ENCODE measurements around the gene TENM4. TPM values are rescaled to one million over a fixed set of nuclear protein-coding genes. Genes with fewer than 3 reads are reported as not detected.
"Not testable (repeated sequence)": the region's sequence is repeated elsewhere in the genome, so short reads cannot be mapped to it uniquely, and the experiment has no call there.

The TENM4 gene
- total RNA-seq, 2 experiments from 2014 or later = not detected

DNA sequence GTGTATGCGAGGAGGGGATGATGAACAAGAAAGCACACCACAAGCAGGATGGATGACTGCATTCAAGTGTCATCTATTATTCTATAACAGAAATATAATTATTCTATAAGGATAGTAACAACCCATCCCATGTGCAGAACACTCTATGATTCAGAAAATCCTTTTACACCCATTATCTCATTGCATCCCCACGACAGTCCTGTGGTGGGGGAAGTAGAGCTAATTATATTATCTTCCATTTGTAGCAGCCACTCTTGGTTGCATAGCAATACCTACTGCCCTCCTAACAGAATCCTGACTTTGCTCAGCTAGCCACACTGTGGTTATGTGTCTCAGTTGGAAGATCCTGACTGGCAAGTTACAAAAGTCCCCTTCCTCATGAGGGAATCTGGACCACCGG is 459.7 kb downstream of the TENM4 start:
- ATAC-seq (no peak), DNase-seq (no peak)
- no peaks in the 10 kb centered on the region for H3K4me1 Mint-ChIP-seq (ENCODE audit: low read depth)
- TF ChIP-seq, protein P1, sequence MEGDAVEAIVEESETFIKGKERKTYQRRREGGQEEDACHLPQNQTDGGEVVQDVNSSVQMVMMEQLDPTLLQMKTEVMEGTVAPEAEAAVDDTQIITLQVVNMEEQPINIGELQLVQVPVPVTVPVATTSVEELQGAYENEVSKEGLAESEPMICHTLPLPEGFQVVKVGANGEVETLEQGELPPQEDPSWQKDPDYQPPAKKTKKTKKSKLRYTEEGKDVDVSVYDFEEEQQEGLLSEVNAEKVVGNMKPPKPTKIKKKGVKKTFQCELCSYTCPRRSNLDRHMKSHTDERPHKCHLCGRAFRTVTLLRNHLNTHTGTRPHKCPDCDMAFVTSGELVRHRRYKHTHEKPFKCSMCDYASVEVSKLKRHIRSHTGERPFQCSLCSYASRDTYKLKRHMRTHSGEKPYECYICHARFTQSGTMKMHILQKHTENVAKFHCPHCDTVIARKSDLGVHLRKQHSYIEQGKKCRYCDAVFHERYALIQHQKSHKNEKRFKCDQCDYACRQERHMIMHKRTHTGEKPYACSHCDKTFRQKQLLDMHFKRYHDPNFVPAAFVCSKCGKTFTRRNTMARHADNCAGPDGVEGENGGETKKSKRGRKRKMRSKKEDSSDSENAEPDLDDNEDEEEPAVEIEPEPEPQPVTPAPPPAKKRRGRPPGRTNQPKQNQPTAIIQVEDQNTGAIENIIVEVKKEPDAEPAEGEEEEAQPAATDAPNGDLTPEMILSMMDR (IDR thresholded peaks at IDR 0.05) = no peak
- ChIA-PET CTCF (interaction anchor here (1.1 kb wide), 1 partner anchor 11 kb away, joined by 4 read pairs; no protein-coding TSS in a partner anchor), POLR2A (no interaction called here)
- H3K4me3 Mint-ChIP-seq = no peak overlapping the region
- intact Hi-C loops (cut with micrococcal nuclease) = no loop called here
- H3K27me3 Mint-ChIP-seq = no peaks in the 10 kb centered on the region
- no peak overlapping the region for H3K27ac Mint-ChIP-seq
- peaks cover 3% of the 10 kb centered on the region for H3K9me3 Mint-ChIP-seq
- H3K36me3 Mint-ChIP-seq (ENCODE audit: low read depth) = no peaks in the 10 kb centered on the region

DNA sequence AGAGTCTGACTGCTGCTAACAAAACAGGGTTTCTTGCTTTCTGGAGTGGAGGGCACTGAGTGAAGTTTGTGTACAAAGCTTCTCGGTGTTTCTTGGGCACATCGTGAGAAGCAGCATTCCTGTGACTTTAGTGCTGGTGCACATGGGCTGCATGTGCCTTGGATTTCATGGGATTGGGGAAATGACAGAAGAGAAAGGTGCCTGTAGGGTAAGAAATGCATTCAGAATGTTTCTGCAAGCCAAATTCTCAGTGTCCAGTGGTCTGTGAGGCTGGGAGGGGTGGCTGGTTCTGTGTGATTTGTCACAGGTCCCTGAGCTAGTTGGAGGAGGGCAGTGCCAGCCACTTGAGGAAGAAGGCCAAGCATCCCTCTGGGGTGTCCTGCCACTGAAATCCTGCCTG is 462.0 kb downstream of the TENM4 start:
- DNase-seq (no peak), ATAC-seq (no peak)
- TF ChIP-seq, protein P1 (IDR thresholded peaks at IDR 0.05) = no peak
- H3K27me3 Mint-ChIP-seq = no peaks in the 10 kb centered on the region
- ChIA-PET CTCF (no interaction called here), POLR2A (no interaction called here)
- H3K27ac Mint-ChIP-seq = no peak overlapping the region
- intact Hi-C loops (cut with micrococcal nuclease) = no loop called here
- no peak overlapping the region for H3K4me3 Mint-ChIP-seq
- no peaks in the 10 kb centered on the region for H3K4me1 Mint-ChIP-seq (ENCODE audit: low read depth)
- no peaks in the 10 kb centered on the region for H3K36me3 Mint-ChIP-seq (ENCODE audit: low read depth)
- H3K9me3 Mint-ChIP-seq = peaks cover 3% of the 10 kb centered on the region

DNA sequence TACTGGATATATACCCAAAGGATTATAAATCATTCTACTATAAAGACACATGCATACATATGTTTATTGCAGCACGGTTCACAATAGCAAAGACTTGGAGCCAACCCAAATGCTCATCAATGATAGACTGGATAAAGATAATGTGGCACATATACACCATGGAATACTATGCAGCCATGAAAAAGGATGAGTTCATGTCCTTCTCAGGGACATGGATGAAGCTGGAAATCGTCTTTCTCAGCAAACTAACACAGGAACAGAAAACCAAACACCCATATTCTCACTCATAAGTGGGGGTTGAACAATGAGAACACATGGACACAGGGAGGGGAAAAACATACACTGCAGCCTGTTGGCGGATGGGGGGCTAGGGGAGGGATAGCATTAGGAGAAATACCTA is 463.0 kb downstream of the TENM4 start:
- H3K9me3 Mint-ChIP-seq; H3K27me3 Mint-ChIP-seq; intact Hi-C loops (cut with micrococcal nuclease); H3K27ac Mint-ChIP-seq; H3K36me3 Mint-ChIP-seq (ENCODE audit: low read depth); CTCF ChIA-PET; H3K4me1 Mint-ChIP-seq (ENCODE audit: low read depth); DNase-seq; H3K4me3 Mint-ChIP-seq; POLR2A ChIA-PET; ATAC-seq: not testable (repeated sequence)

DNA sequence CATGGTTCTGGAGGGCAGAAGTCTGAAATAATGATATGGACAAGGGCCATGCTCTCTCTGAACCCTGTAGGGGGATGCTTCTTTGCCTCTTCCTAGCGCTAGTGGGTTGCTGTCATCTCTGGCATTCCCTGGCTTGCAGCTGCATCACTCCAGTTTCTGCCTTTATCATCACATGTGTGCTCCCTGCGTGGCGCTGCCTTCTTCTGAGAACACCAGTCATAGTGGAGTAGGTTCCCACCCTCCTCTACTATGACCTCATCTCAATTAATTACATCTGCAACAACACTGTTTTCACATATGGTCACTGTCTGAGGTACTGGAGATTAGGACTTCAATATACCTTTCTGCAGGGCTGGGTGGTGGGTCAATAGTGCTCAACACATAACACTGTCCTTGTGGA is 463.8 kb downstream of the TENM4 start:
- H3K4me1 Mint-ChIP-seq (ENCODE audit: low read depth) = no peaks in the 10 kb centered on the region
- no peaks in the 10 kb centered on the region for H3K36me3 Mint-ChIP-seq (ENCODE audit: low read depth)
- POLR2A ChIA-PET = no interaction called here
- H3K27ac Mint-ChIP-seq = no peak overlapping the region
- no peak for DNase-seq
- intact Hi-C loops (cut with micrococcal nuclease) = no loop called here
- H3K4me3 Mint-ChIP-seq = no peak overlapping the region
- peaks cover 1% of the 10 kb centered on the region for H3K27me3 Mint-ChIP-seq
- TF ChIP-seq, protein P1 (IDR thresholded peaks at IDR 0.05) = no peak
- CTCF ChIA-PET = no interaction called here
- peaks cover 3% of the 10 kb centered on the region for H3K9me3 Mint-ChIP-seq
- ATAC-seq = no peak

DNA sequence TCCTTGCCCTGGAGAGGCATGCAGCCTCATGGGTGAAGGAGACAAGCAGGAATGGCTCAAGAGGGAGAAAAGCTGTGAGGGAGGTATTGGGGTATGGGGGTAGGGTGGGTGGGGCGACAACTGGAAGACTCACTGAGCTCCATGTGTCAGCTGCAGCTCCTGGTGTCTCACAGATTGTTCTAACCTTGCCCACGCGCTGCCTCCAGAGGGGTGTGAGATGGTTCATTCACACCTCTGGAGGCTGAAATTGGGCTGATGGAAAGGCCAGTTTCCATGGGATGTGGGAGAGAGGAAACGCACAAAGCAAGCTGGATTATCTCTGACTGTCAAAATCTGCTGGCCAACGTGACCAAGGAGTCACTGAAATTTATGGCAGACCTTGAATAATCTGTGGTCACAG is 465.7 kb downstream of the TENM4 start:
- Mint-ChIP-seq H3K36me3 (ENCODE audit: low read depth) (no peaks in the 10 kb centered on the region), H3K4me3 (no peak overlapping the region), H3K9me3 (peaks cover 3% of the 10 kb centered on the region), H3K27ac (no peak overlapping the region), H3K4me1 (ENCODE audit: low read depth) (no peaks in the 10 kb centered on the region), H3K27me3 (peaks cover 1% of the 10 kb centered on the region)
- ChIA-PET POLR2A (interaction anchor here (0.7 to 0.8 kb wide), 2 partner anchors 12 to 13 kb away, joined by 3 read pairs; no protein-coding TSS in a partner anchor), CTCF (no interaction called here)
- DNase-seq (no peak), ATAC-seq (no peak)
- TF ChIP-seq, protein P1 (IDR thresholded peaks at IDR 0.05) = no peak
- intact Hi-C loops (cut with micrococcal nuclease) = no loop called here

DNA sequence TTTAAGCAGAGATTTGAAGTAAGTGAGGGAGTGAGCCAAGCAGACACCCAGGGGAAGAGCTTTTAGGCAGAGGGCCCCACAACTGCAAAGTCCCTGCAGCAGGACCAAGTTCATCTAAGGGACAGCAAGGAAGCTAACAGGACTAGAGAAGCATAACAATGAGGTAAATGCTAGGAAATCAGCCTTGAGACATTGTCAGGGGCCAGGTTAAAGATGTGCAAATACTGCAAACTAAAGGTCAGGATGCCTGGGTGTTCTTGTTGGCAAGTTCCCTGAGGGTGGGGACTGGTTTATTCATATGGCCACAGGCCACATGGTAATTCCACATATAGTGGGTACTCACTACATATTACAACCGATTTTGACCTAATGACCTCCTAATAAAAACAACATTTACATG is 467.0 kb downstream of the TENM4 start:
- intact Hi-C loops (cut with micrococcal nuclease) = no loop called here
- ChIA-PET POLR2A (no interaction called here), CTCF (no interaction called here)
- H3K27ac Mint-ChIP-seq = no peak overlapping the region
- peaks cover 1% of the 10 kb centered on the region for H3K27me3 Mint-ChIP-seq
- peaks cover 3% of the 10 kb centered on the region for H3K9me3 Mint-ChIP-seq
- TF ChIP-seq, protein P1 (IDR thresholded peaks at IDR 0.05) = no peak
- DNase-seq (no peak), ATAC-seq (no peak)
- no peak overlapping the region for H3K4me3 Mint-ChIP-seq
- H3K36me3 Mint-ChIP-seq (ENCODE audit: low read depth) = no peaks in the 10 kb centered on the region
- H3K4me1 Mint-ChIP-seq (ENCODE audit: low read depth) = no peaks in the 10 kb centered on the region

Measured in activated CD8-positive, alpha-beta T cell treated with anti-CD3 and anti-CD28 coated beads for 36 hours (primary cell).